ENCODE results near the gene RPS15. TPM values are rescaled to one million over a fixed set of nuclear protein-coding genes. Genes with fewer than 3 reads are reported as not detected.

The RPS15 gene
- 1,000 to 10,000 TPM; 1,642 to 1,717 TPM for total RNA-seq

DNA sequence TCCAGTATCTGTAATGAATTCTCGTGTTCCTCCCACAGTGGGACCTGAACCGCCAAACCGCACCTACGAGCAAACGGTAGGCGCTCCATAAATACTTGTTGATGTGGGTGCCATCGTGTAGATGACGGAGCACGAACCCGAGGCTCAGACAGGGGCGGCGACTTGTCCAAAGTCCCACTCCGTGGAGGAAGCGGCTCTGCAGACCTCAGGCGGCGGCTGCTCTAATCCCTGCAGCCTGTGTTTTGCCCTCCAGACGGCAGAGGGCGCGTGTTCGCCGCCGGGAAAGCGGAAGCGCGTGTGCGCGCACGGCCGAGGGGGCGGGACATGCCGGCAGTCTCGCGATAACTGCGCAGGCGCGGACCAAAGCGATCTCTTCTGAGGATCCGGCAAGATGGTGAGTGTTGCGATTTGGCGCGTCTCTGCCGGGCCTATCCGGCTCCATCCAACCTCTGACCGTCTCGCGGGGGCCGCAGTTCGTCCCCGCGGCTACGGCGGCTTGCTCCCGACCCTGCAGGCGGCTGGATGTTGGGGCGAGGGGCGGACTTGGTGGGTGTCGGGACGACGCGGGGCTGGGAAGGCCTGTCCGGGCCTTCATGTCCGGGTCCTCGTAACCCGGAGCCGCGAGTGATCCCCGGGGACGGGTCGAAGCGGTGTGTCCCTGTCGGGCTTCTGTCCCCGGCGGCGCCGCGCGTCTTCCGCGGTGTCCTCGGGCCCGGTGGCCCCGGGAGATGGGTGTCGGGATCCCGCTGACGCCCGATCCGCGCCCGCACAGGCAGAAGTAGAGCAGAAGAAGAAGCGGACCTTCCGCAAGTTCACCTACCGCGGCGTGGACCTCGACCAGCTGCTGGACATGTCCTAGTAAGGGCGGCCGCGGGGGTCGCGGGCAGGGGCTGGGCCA lies at the start of gene RPS15:
Gene RPS15, plus strand, starts transcription at position 362 of the 898 bp plus-strand sequence. Its CDS starts 30 bp downstream, at position 392.
- intact Hi-C loops (cut with micrococcal nuclease): loop anchor here (2.0 to 5.0 kb wide), 2 partner anchors 31 to 34 kb away; partner anchors contain the start of gene DAZAP1
- peak within 1 kb of the TSS; percentile 99 for H3K4me3 Mint-ChIP-seq
- POLR2A ChIA-PET: interaction anchor here (0.7 kb wide), 1 partner anchor 40 kb away, joined by 3 read pairs; no protein-coding TSS in a partner anchor
- H3K36me3 Mint-ChIP-seq: peaks cover 47% of the 10 kb centered on the region
- peak within 1 kb of the TSS; percentile 98 for H3K27ac Mint-ChIP-seq
- no peaks in the 10 kb centered on the region for H3K9me3 Mint-ChIP-seq
- CTCF ChIA-PET: interaction anchor here (0.7 to 1.0 kb wide), 4 partner anchors 26 to 159 kb away, joined by 3 read pairs; no protein-coding TSS in a partner anchor
- DNase-seq: peak; percentile 97
- no peaks in the 10 kb centered on the region for H3K27me3 Mint-ChIP-seq
- peaks cover 36% of the 10 kb centered on the region for H3K4me1 Mint-ChIP-seq (ENCODE audit: low read depth)

DNA sequence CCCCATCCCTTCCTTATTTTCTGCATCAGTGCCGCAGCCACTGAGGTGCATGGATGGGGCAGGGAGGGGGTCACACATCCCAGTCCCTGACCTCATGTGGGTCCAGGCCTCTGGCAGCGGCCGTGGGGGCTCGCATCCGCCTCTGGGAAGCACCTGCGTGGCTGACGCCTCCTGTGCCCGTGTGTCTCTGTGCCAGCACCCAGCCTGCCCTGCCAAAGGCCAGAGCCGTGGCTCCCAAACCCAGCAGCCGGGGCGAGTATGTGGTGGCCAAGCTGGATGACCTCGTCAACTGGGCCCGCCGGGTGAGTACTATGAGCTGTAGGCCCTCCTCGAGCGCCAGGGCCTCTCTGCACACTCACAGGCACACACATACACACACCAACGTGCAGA lies 49.6 kb upstream of the RPS15 start:
- H3K27me3 Mint-ChIP-seq: no peaks in the 10 kb centered on the region
- POLR2A ChIA-PET: no interaction called here
- H3K9me3 Mint-ChIP-seq: no peaks in the 10 kb centered on the region
- intact Hi-C loops (cut with micrococcal nuclease): no loop called here
- H3K4me3 Mint-ChIP-seq: no peak overlapping the region
- CTCF ChIA-PET: no interaction called here
- no peak for DNase-seq
- H3K36me3 Mint-ChIP-seq: peaks cover 15% of the 10 kb centered on the region
- peaks cover 16% of the 10 kb centered on the region for H3K4me1 Mint-ChIP-seq (ENCODE audit: low read depth)
- H3K27ac Mint-ChIP-seq: no peak overlapping the region

DNA sequence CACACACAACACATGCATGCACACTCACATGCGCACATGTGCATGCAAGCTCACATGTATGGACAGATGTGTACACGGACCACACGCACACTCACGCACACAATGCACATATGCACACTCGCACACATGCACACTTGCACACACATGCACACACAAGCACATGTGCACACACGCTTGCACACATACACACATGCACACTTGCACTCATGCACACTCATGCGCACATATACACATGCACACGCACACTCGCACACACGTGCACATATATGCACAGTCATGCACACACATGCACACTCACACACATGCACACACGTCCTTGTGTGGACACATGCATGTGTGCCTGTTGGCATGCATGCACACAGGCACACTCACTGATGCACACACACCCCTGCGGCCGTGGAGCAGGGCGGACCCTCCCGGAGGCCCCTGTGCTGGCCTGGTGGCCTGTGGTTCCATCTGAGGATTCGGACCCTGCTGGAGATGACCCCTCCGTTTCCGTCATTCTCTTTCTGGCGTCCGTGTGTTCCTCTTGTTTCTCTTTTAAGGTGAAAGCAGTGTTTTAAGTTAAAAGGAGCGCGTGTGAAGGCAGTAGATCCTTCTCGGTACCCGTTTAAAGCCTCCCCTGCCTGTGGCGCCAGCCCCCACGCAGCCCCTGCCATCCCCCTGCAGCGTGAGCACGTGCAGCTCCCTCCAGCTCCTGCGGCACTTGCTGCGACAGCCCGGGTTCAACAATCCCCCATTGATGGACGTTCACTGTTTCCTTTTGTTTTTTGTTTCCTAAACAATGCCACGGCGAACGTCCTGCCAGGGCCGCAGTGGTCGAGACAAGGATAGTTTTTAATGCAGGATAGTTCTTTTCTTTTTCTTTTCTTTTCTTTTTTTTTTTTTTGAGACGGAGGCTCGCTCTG lies 48.9 kb upstream of the RPS15 start:
- H3K36me3 Mint-ChIP-seq: peaks cover 15% of the 10 kb centered on the region
- H3K27me3 Mint-ChIP-seq: no peaks in the 10 kb centered on the region
- POLR2A ChIA-PET: no interaction called here
- no peak overlapping the region for H3K4me3 Mint-ChIP-seq
- CTCF ChIA-PET: no interaction called here
- intact Hi-C loops (cut with micrococcal nuclease): no loop called here
- no peak for DNase-seq
- H3K4me1 Mint-ChIP-seq (ENCODE audit: low read depth): peaks cover 16% of the 10 kb centered on the region
- no peaks in the 10 kb centered on the region for H3K9me3 Mint-ChIP-seq
- H3K27ac Mint-ChIP-seq: no peak overlapping the region

DNA sequence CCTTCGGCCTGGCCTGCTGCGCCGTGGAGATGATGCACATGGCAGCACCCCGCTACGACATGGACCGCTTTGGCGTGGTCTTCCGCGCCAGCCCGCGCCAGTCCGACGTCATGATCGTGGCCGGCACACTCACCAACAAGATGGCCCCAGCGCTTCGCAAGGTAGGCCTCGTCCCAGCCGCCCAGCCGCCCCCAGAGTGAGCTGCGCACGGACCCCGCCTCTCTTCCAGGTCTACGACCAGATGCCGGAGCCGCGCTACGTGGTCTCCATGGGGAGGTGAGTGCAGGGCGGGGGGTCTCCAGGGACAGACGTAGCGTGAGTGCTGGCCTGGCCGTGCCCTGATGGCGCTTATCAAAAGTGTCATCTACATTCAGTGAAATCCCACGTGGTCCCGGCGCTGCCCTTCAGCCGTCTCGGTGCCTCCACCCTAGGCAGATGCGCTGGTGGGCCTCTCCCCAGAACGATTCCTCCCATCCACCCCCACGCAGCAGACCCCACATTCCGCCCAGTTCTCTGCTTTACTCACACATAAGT lies 47.2 kb upstream of the RPS15 start:
- ChIA-PET CTCF (no interaction called here), POLR2A (no interaction called here)
- no peak overlapping the region for H3K4me3 Mint-ChIP-seq

DNA sequence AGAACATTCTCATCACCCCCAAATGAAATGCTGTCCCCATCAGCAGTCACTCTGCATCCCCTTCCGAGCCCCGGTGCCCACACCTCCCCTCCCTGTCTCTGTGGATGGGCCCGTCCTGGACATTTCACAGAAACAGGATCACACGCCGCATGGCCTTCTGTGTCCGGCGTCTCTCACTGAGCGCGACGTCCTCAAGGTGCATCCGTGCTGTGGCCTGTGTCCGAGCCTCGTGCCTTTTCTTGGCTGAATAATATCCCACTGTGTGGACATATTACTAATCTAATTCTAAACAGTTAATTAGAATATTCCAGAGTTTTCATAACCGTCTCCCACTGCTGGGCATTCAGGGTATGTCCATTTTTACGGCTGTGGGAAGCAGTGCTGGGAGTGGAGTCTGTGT lies 45.8 kb upstream of the RPS15 start:
- CTCF ChIA-PET: no interaction called here
- intact Hi-C loops (cut with micrococcal nuclease): no loop called here
- DNase-seq: no peak
- no peaks in the 10 kb centered on the region for H3K9me3 Mint-ChIP-seq
- POLR2A ChIA-PET: no interaction called here
- peaks cover 1% of the 10 kb centered on the region for H3K4me1 Mint-ChIP-seq (ENCODE audit: low read depth)
- H3K4me3 Mint-ChIP-seq: no peak overlapping the region
- H3K36me3 Mint-ChIP-seq: peaks cover 15% of the 10 kb centered on the region
- no peaks in the 10 kb centered on the region for H3K27me3 Mint-ChIP-seq
- H3K27ac Mint-ChIP-seq: no peak overlapping the region

More for the DNA sequence above, 47.2 kb upstream of the RPS15 start:
- no peaks in the 10 kb centered on the region for H3K9me3 Mint-ChIP-seq
- intact Hi-C loops (cut with micrococcal nuclease): no loop called here
- peaks cover 15% of the 10 kb centered on the region for H3K36me3 Mint-ChIP-seq
- peaks cover 9% of the 10 kb centered on the region for H3K4me1 Mint-ChIP-seq (ENCODE audit: low read depth)
- H3K27ac Mint-ChIP-seq: no peak overlapping the region
- no peaks in the 10 kb centered on the region for H3K27me3 Mint-ChIP-seq
- no peak for DNase-seq

DNA sequence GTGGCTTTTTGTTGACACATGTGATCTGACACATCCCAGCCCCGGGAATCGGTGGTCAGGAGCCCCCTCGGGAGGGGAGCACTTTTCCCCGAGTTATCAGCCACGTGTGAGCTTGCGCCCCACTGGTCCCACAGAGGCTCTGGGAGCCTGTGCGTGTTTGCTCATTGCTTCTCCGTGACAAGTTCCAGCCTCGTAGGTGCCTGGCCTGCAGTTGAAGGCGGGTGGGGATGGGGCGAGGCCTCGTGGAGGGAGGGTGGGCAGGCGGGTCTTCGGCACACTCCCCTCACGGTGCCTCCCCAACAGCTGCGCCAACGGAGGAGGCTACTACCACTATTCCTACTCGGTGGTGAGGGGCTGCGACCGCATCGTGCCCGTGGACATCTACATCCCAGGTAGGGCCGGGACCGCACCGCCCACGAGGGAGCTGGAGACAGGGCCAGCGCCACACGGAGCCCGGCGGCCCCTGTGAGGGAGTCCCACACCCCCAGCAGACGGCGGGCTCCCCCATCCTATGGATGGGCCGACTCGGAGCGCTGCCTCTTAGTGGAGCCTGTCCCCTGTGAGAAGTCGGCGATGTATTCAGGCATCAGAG lies 45.2 kb upstream of the RPS15 start:
- DNase-seq: no peak
- Mint-ChIP-seq H3K4me1 (ENCODE audit: low read depth) (peaks cover 1% of the 10 kb centered on the region), H3K4me3 (no peak overlapping the region), H3K36me3 (peaks cover 15% of the 10 kb centered on the region), H3K27ac (no peak overlapping the region), H3K27me3 (no peaks in the 10 kb centered on the region), H3K9me3 (no peaks in the 10 kb centered on the region)
- POLR2A ChIA-PET: no interaction called here
- intact Hi-C loops (cut with micrococcal nuclease): no loop called here
- CTCF ChIA-PET: no interaction called here

DNA sequence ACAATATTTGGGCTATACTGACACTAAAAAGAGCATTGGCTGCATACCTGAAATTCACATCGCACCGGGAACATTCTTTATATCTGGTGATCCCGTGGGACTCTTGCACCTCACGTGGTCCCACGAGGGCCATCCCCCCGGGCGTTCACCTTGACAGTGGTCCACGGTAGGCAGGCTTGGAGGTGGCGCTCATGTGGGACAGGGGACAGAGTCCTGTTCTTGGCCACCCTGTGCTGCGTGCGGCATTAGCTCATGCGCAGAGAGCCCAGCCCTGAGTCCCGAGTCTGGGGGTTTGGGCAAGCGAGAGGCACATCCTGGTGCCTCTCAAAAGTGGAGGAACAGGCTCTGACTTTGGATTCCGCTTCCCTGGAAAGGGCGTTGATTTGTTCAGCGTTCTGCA lies 44.4 kb upstream of the RPS15 start:
- CTCF ChIA-PET: no interaction called here
- H3K4me3 Mint-ChIP-seq: no peak overlapping the region
- H3K36me3 Mint-ChIP-seq: peaks cover 10% of the 10 kb centered on the region
- intact Hi-C loops (cut with micrococcal nuclease): no loop called here
- no peak for DNase-seq
- POLR2A ChIA-PET: no interaction called here
- H3K27ac Mint-ChIP-seq: no peak overlapping the region
- no peaks in the 10 kb centered on the region for H3K27me3 Mint-ChIP-seq
- no peaks in the 10 kb centered on the region for H3K4me1 Mint-ChIP-seq (ENCODE audit: low read depth)
- H3K9me3 Mint-ChIP-seq: no peaks in the 10 kb centered on the region

DNA sequence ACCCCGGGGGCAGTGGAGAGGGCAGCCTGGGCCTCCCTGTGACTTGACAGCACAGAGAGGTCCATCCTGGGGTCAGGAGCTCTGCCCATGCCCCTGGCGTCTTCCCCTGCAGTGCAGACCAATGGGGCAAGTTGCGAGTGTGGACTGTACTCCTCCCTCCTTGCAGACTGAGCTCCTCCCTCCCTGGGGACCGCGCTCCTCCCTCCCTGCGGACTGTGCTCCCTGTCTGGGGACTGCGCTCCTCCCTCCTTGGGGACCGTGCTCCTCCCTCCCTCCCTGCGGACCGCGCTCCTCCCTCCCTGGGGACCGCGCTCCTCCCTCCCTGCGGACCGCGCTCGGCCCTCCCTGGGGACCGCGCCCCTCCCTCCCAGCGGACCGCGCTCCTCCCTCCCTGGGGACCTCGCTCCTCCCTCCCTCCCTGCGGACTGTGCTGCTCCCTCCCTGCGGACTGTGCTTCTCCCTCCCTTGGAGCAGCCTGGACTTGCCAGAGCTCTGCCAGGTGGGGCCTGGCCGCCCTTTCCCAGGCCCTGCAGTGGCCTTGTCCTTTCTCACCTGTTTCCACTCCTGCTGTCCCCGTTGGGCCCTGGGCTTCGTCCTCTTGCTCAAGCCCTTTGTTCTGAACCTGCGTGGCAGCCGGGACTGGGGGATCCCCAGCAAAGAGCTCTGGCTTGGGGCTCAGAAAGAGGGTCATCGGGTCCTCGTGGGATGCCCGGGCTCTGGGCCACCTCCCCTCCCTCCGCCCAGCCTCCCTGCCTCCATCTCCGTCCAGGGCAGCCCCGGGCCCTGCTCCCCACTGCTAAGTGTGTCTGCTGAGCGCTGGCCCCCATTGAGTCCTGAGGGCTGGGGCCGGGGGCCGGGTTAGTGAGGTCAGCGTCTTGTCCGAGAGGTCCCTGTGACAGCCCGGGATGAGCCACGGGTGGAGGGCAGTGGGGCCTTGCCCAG lies 43.7 kb upstream of the RPS15 start:
- peaks cover 4% of the 10 kb centered on the region for H3K36me3 Mint-ChIP-seq
- no peak for DNase-seq
- no peaks in the 10 kb centered on the region for H3K9me3 Mint-ChIP-seq
- intact Hi-C loops (cut with micrococcal nuclease): no loop called here
- ChIA-PET POLR2A (no interaction called here), CTCF (no interaction called here)
- no peaks in the 10 kb centered on the region for H3K27me3 Mint-ChIP-seq
- no peak overlapping the region for H3K4me3 Mint-ChIP-seq
- no peaks in the 10 kb centered on the region for H3K4me1 Mint-ChIP-seq (ENCODE audit: low read depth)
- no peak overlapping the region for H3K27ac Mint-ChIP-seq

DNA sequence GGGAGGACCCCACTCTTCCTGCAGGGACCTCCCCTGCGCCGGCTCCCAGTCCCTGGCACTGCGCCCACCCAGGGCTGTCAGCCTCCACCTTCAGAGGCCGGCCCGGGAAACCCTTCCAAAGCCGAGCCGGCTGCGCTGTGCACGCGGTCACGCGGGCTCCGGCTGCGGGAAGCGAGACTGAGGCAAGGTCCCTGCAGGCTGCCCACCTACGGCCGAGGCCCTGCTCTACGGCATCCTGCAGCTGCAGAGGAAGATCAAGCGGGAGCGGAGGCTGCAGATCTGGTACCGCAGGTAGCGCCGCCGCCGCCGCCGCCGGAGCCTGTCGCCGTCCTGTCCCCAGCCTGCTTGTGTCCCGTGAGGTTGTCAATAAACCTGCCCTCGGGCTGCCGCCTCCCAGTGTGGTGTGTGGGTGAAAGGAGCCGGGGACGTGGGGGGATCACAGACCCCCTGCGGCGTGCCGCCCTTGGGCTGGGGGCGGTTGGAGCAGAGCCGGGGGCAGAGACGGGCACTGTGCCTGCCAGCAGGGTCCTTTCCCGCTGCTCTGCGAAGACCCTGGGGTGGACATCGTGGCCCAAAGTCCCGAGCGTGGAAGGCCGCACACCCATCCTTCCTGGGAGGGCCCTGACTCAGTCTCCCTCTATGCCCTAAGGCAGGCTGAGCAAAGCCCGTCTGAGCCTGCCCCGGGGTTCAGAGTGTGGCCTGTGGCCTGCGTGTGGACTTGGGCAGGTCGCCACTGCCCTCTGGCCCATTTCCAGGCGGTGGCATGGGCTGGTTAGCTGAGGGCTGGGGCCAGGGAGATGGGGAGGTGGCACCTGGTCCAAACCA lies 42.8 kb upstream of the RPS15 start:
- Mint-ChIP-seq H3K36me3 (peaks cover 4% of the 10 kb centered on the region), H3K4me1 (ENCODE audit: low read depth) (no peaks in the 10 kb centered on the region), H3K27ac (no peak overlapping the region), H3K4me3 (no peak overlapping the region), H3K27me3 (no peaks in the 10 kb centered on the region), H3K9me3 (no peaks in the 10 kb centered on the region)
- CTCF ChIA-PET: no interaction called here
- intact Hi-C loops (cut with micrococcal nuclease): no loop called here
- POLR2A ChIA-PET: no interaction called here
- no peak for DNase-seq

DNA sequence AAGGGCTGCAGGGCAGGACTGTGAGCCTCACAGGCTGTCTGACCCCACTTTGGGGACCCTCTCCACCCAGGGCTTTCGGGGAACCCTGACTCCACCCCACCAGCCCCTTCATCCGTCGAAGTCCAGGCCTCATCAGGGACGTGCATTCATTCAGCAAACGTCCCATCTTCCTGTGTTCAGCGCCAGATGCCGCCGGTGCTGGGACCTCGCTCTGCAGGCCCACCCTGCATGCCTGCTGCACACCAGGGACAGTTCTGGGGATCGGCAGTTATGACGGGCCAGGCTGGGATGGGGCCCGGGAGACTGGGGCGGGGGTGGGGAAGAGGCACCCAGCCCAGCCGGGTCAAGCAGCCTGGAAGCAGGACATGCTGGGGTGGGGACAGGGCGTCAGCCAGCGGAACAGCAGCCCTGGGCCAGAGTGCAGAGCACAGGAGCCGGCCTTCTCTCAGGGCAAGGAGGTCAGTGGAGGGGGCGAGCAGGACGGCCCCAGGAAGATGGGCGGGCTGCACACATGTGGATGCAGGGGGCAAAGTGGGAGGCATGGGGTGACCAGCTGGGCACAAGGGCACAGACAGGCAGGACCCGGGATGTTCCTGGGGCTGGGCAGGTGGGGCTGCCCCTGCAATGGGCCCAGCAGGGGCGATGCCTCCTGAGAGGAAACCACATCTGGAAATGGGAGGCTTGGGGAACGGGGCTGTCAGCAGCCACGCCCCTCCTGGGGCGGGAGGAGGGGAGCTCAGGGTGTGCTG lies 42.0 kb upstream of the RPS15 start:
- DNase-seq: no peak
- ChIA-PET POLR2A (interaction anchor here (0.6 kb wide), 1 partner anchor 21 kb away, joined by 3 read pairs; no protein-coding TSS in a partner anchor), CTCF (no interaction called here)
- intact Hi-C loops (cut with micrococcal nuclease): no loop called here
- Mint-ChIP-seq H3K36me3 (peaks cover under 1% of the 10 kb centered on the region), H3K4me3 (no peak overlapping the region), H3K4me1 (ENCODE audit: low read depth) (no peaks in the 10 kb centered on the region), H3K27me3 (no peaks in the 10 kb centered on the region), H3K27ac (no peak overlapping the region), H3K9me3 (no peaks in the 10 kb centered on the region)
